IMR-90 (cell line): ENCODE data around the gene ATP11B. TPM values are rescaled to one million over a fixed set of nuclear protein-coding genes. Genes with fewer than 3 reads are reported as not detected.

Experiments used
- ATAC-seq: fragments of 200-7000 bp; cut with Tn5 transposase; 2 replicates; pipeline ENCODE4 v1.9.1; 2020; ENCODE audit warnings: low read depth, mild to moderate bottlenecking, moderate library complexity
- BruUV-seq: library from RNA; stranded (reverse); fragments of 400-500 nt; replicated peaks from 2 replicates; lab custom pipeline; 2021; lab: Mats Ljungman, UMichigan
- CTCF ChIA-PET: fragments of 300-600 bp; formaldehyde crosslinking; extraction: SDS; loops from one replicate; lab custom pipeline; 2021; ENCODE audit warnings: antibody characterized with exemption; lab: Yijun Ruan, JAX
- POLR2A ChIA-PET: fragments of 300-600 bp; sonication (Branson Sonifier 250); formaldehyde crosslinking; loops from one replicate; lab custom pipeline; 2022; ENCODE audit warnings: antibody characterized with exemption; ENCODE audit not compliant: unreplicated experiment; lab: Charles Lee
- DNase-seq: peaks from one replicate; pipeline ENCODE4 v3.0.0; 2013
- H2AFZ ChIP-seq: replicated peaks from 2 replicates; pipeline ENCODE3; 2013; ENCODE audit warnings: low read length, mild to moderate bottlenecking; ENCODE audit not compliant: poor library complexity
- H2AK5ac ChIP-seq: 2 replicates; pipeline ENCODE4 v1.6.1; 2013; ENCODE audit warnings: low read depth, low read length, inconsistent platforms
- H2AK9ac ChIP-seq: replicated peaks from 2 replicates; pipeline ENCODE3; 2013; ENCODE audit warnings: mild to moderate bottlenecking, low read depth, low read length, moderate library complexity; ENCODE audit not compliant: poor library complexity
- H2BK120ac ChIP-seq: 2 replicates; pipeline ENCODE4 v1.6.1; 2013; ENCODE audit warnings: low read depth, low read length, inconsistent platforms
- H2BK15ac ChIP-seq: 3 replicates; pipeline ENCODE4 v1.6.1; 2013; ENCODE audit warnings: low read depth, low read length, inconsistent platforms
- H2BK20ac ChIP-seq: 2 replicates; pipeline ENCODE4 v1.6.1; 2013; ENCODE audit warnings: low read depth, mild to moderate bottlenecking, inconsistent platforms, low read length, moderate library complexity
- H2BK5ac ChIP-seq: 2 replicates; pipeline ENCODE4 v1.6.1; 2013; ENCODE audit warnings: mild to moderate bottlenecking, low read depth, low read length, inconsistent platforms; ENCODE audit not compliant: poor library complexity, severe bottlenecking
- H3K14ac ChIP-seq: replicated peaks from 2 replicates; pipeline ENCODE4 v1.6.1; 2013; ENCODE audit warnings: low read depth, low read length, inconsistent platforms
- H3K18ac ChIP-seq: 2 replicates; pipeline ENCODE4 v1.6.1; 2013; ENCODE audit warnings: low read depth, low read length, control low read depth
- H3K23ac ChIP-seq: 2 replicates; pipeline ENCODE4 v1.6.1; 2013; ENCODE audit warnings: low read depth, low read length, inconsistent platforms
- H3K27ac ChIP-seq: 2 replicates; pipeline ENCODE4 v1.5.1; 2013; ENCODE audit warnings: mild to moderate bottlenecking, control low read depth, low read length; ENCODE audit not compliant: insufficient read depth
- H3K27me3 ChIP-seq: 2 replicates; pipeline ENCODE4 v1.6.1; 2013; ENCODE audit warnings: low read length; ENCODE audit not compliant: control insufficient read depth, insufficient read depth
- H3K36me3 ChIP-seq: 2 replicates; pipeline ENCODE4 v1.6.1; 2013; ENCODE audit warnings: low read length, mixed read lengths; ENCODE audit not compliant: control insufficient read depth, insufficient read depth
- H3K4ac ChIP-seq: 2 replicates; pipeline ENCODE4 v1.6.1; 2013; ENCODE audit warnings: low read depth, low read length, inconsistent platforms
- H3K4me1 ChIP-seq: 2 replicates; pipeline ENCODE4 v1.6.1; 2013; ENCODE audit warnings: low read length, mixed read lengths; ENCODE audit not compliant: control insufficient read depth, insufficient read depth
- H3K4me2 ChIP-seq: 2 replicates; pipeline ENCODE4 v1.6.1; 2013; ENCODE audit warnings: low read depth, mild to moderate bottlenecking, control low read depth, low read length, moderate library complexity
- H3K4me3 ChIP-seq: 2 replicates; pipeline ENCODE4 v1.5.1; 2013; ENCODE audit warnings: low read depth, mild to moderate bottlenecking, control low read depth, low read length, moderate library complexity; ENCODE audit not compliant: insufficient read depth
- H3K56ac ChIP-seq: 2 replicates; pipeline ENCODE4 v1.6.1; 2013; ENCODE audit warnings: low read length, inconsistent platforms; ENCODE audit not compliant: insufficient read depth; ENCODE audit errors: extremely low read depth
- H3K79me1 ChIP-seq, 2 experiments: 2 replicates each; pipeline ENCODE4 v1.6.1; 2013; ENCODE audit warnings: low read length in 2 of 2, inconsistent platforms in 1 of 2, low read depth in 1 of 2
- H3K9ac ChIP-seq: 2 replicates; pipeline ENCODE4 v1.6.1; 2013; ENCODE audit warnings: low read depth, low read length, control low read depth
- H3K9me1 ChIP-seq: 2 replicates; pipeline ENCODE4 v1.6.1; 2013; ENCODE audit warnings: low read length, inconsistent platforms; ENCODE audit not compliant: insufficient read depth
- H3K9me3 ChIP-seq: 2 replicates; pipeline ENCODE4 v1.6.1; 2013; ENCODE audit warnings: low read length; ENCODE audit not compliant: control insufficient read depth, insufficient read depth
- H4K20me1 ChIP-seq: 2 replicates; pipeline ENCODE4 v1.6.1; 2013; ENCODE audit warnings: low read length, inconsistent platforms; ENCODE audit not compliant: insufficient read depth
- H4K5ac ChIP-seq: 2 replicates; pipeline ENCODE4 v1.6.1; 2013; ENCODE audit warnings: mild to moderate bottlenecking, low read depth, low read length, control low read depth
- H4K8ac ChIP-seq, 2 experiments: 2 replicates each; pipeline ENCODE4 v1.6.1; 2013; ENCODE audit warnings: low read depth in 2 of 2, low read length in 2 of 2, control low read depth in 1 of 2, inconsistent platforms in 1 of 2
- H4K91ac ChIP-seq: 2 replicates; pipeline ENCODE4 v1.6.1; 2013; ENCODE audit warnings: low read depth, low read length, inconsistent platforms; ENCODE audit not compliant: insufficient read depth
- CHD1 ChIP-seq: IDR thresholded peaks from 2 replicates; pipeline ENCODE4 v1.6.1; 2012; ENCODE audit warnings: low read depth, low read length, improper control_type of control experiment
- FOS ChIP-seq: fragments of 150-350 bp; IDR thresholded peaks from 2 replicates; pipeline ENCODE4 v1.6.1; 2016; ENCODE audit warnings: low read depth, low read length
- SMC3 ChIP-seq: fragments of 150-350 bp; IDR thresholded peaks from 2 replicates; pipeline ENCODE4 v1.6.1; 2016; ENCODE audit warnings: low read depth, mild to moderate bottlenecking, antibody characterized with exemption, low read length, moderate library complexity
- WGBS, 2 experiments: methylation state at CpG; one replicate each; pipeline versions ENCODE4 v1.1.5 to v1.1.7; 2013; ENCODE audit warnings: missing lambda C conversion rate in 2 of 2; ENCODE audit not compliant: insufficient read length in 1 of 2; ENCODE audit errors: extremely low coverage in 2 of 2; 5-methylcytosine and 5-hydroxymethylcytosine counted together
- dilution Hi-C: fragments of 300-500 bp; cut with HindIII; formaldehyde crosslinking; loops from one replicate; pipeline ENCODE4 v1.14.3; 2018; ENCODE audit warnings: low sequenced_read_pairs; ENCODE audit not compliant: unreplicated experiment
- in situ Hi-C: fragments of 300-500 bp; cut with MboI; formaldehyde crosslinking; loops from 3 replicates; pipeline ENCODE4 v1.14.3; 2019; ENCODE audit warnings: low sequenced_read_pairs, inconsistent platforms, mixed read lengths
- intact Hi-C: fragments of 100-400 bp; cut with micrococcal nuclease; formaldehyde crosslinking; loops from 2 replicates; pipeline ENCODE4 v1.10.0; 2022
- polyA plus RNA-seq, 3 experiments: library from polyadenylated mRNA; depleted of rRNA; stranded (reverse); fragments of >200 nt; gene quantifications; 2 replicates each; pipeline ENCODE4 v1.2.3, GENCODE V29; 2012; ENCODE audit warnings: low replicate concordance in 1 of 3
- total RNA-seq: library from RNA; depleted of rRNA; stranded (reverse); fragments of >200 nt; gene quantifications from 2 replicates; pipeline ENCODE4 v1.2.3, GENCODE V29; 2012
- TF ChIP-seq, protein P1 (sequence below): fragments of 150-350 bp; IDR thresholded peaks from 2 replicates; pipeline ENCODE4 v1.6.1; 2016; ENCODE audit warnings: low read depth, mild to moderate bottlenecking, low read length, moderate library complexity, borderline replicate concordance
- TF ChIP-seq, protein P2 (sequence below): fragments of 150-350 bp; IDR thresholded peaks from 2 replicates; pipeline ENCODE4 v1.6.1; 2017; ENCODE audit warnings: mild to moderate bottlenecking, antibody characterized with exemption, low read length, low read depth

Gene ATP11B
- total and polyA plus RNA-seq, 2 of the 4 experiments (the other 2 are of a cell fraction): 10.0 to 39.6 TPM

DNA sequence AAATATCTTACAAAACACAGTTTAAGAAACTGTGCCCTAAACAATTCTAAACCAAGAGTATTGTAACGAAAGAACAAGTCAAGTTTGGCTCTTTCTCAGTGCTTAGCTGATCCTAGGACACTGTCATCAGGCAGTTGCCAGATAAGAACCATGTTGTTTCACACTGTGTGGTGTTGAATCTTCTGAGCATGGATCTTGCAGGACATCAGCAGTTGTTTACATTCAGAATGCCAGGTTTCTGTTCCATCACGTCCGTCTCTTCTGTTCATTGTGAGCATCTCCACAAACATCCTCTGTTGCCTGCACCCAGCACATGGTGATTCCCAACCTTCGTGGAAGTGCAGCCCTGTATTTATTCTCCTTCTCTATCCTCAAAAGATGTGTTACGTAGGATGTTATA, 119.2 kb downstream of the ATP11B start:
- no peak overlapping the region for H3K18ac ChIP-seq
- BruUV-seq: no TSS peak
- in situ Hi-C loops: loop anchor here (25.0 kb wide), 1 partner anchor 475 kb away; no protein-coding TSS in a partner anchor

More for the DNA sequence above, 119.2 kb downstream of the ATP11B start:
- H3K27me3 ChIP-seq: no peaks in the 10 kb centered on the region
- no peak overlapping the region for H3K4me2 ChIP-seq
- H3K4me1 ChIP-seq: peaks cover 16% of the 10 kb centered on the region
- H3K14ac ChIP-seq: peak overlapping the region; percentile 45; the same call in 1 of the 2 replicates
- no peak overlapping the region for H3K4me3 ChIP-seq
- no peak overlapping the region for H2BK15ac ChIP-seq
- no peaks in the 10 kb centered on the region for H3K9me3 ChIP-seq
- 0 out of 2 replicates have a peak, but pooled peaks cover 1% of the 10 kb centered on the region for H3K36me3 ChIP-seq
- peaks cover 8% of the 10 kb centered on the region; the same call in 1 of the 2 replicates for H3K9me1 ChIP-seq
- dilution Hi-C loops (no loop called here), intact Hi-C loops (loop anchor here (5.0 kb wide), 2 partner anchors 120 to 185 kb away; partner anchors contain the start of gene MCCC1)
- H2AFZ ChIP-seq: no peak overlapping the region
- no peak overlapping the region for H4K91ac ChIP-seq
- 0 out of 2 replicates have a peak overlapping the region, but pooled peaks have one; percentile 33 for H2AK5ac ChIP-seq
- no peak overlapping the region for H2AK9ac ChIP-seq
- H2BK20ac ChIP-seq: no peak overlapping the region
- H3K27ac ChIP-seq: no peak overlapping the region
- ChIA-PET CTCF (no interaction called here), POLR2A (no interaction called here)
- H3K9ac ChIP-seq: no peak overlapping the region
- peaks cover 4% of the 10 kb centered on the region; the same call in 1 of the 2 replicates for H4K20me1 ChIP-seq
- no peak overlapping the region for H3K23ac ChIP-seq
- no peak for ATAC-seq
- H3K56ac ChIP-seq: no peak overlapping the region
- H4K5ac ChIP-seq: no peak overlapping the region
- DNase-seq: no peak
- no peak overlapping the region for H2BK120ac ChIP-seq
- no CpG with 5 or more reads among the region's 5 CpGs for WGBS, 2 experiments
- no peak overlapping the region for H4K8ac ChIP-seq
- peaks cover 3% of the 10 kb centered on the region in 2 experiments; a peak in 2 of 4 replicates for H3K79me1 ChIP-seq
- TF ChIP-seq, protein P1, sequence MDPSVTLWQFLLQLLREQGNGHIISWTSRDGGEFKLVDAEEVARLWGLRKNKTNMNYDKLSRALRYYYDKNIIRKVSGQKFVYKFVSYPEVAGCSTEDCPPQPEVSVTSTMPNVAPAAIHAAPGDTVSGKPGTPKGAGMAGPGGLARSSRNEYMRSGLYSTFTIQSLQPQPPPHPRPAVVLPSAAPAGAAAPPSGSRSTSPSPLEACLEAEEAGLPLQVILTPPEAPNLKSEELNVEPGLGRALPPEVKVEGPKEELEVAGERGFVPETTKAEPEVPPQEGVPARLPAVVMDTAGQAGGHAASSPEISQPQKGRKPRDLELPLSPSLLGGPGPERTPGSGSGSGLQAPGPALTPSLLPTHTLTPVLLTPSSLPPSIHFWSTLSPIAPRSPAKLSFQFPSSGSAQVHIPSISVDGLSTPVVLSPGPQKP: no peak
- TF ChIP-seq FOS (no peak), CHD1 (no peak), SMC3 (no peak)
- TF ChIP-seq, protein P2, sequence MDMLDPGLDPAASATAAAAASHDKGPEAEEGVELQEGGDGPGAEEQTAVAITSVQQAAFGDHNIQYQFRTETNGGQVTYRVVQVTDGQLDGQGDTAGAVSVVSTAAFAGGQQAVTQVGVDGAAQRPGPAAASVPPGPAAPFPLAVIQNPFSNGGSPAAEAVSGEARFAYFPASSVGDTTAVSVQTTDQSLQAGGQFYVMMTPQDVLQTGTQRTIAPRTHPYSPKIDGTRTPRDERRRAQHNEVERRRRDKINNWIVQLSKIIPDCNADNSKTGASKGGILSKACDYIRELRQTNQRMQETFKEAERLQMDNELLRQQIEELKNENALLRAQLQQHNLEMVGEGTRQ: no peak
- H2BK5ac ChIP-seq: no peak overlapping the region
- peak overlapping the region; percentile 47; the same call in 1 of the 2 replicates for H3K4ac ChIP-seq
